ENCODE data around the gene NTF4.
A peak's percentile ranks its signal among the peaks of the same experiment; 100 is the strongest.
"Not testable (repeated sequence)": the region's sequence is repeated elsewhere in the genome, so short reads cannot be mapped to it uniquely, and the experiment has no call there.

NTF4 gene

GRCh38 chr19:49049011-49049410 lies 15.6 kb downstream of the NTF4 start, which contains the start of gene CGB8:
TSS of gene CGB8 (minus strand) at chr19:49049111. CDS start at chr19:49048739, 372 bp downstream.
- not testable (repeated sequence) for H3K4me3 ChIP-seq (ENCODE audit: low read depth, low read length); H3K9me3 ChIP-seq (ENCODE audit: control insufficient read depth, insufficient read depth, low read length); H3K9ac ChIP-seq (ENCODE audit: low read depth, low read length); H3K4me1 ChIP-seq (ENCODE audit: control insufficient read depth, insufficient read depth, low read length); H3K36me3 ChIP-seq (ENCODE audit: control insufficient read depth, insufficient read depth, low read length); H3K27me3 ChIP-seq (ENCODE audit: control insufficient read depth, insufficient read depth, low read length)

GRCh38 chr19:49043548-49043947 lies 21.1 kb downstream of the NTF4 start, which contains the start of gene CGB5:
TSS of gene CGB5 (plus strand) at chr19:49043848. CDS start at chr19:49044210, 362 bp downstream.
- H3K4me1 ChIP-seq (ENCODE audit: control insufficient read depth, insufficient read depth, low read length); H3K9me3 ChIP-seq (ENCODE audit: control insufficient read depth, insufficient read depth, low read length); H3K27me3 ChIP-seq (ENCODE audit: control insufficient read depth, insufficient read depth, low read length); H3K9ac ChIP-seq (ENCODE audit: low read depth, low read length); H3K4me3 ChIP-seq (ENCODE audit: low read depth, low read length); H3K36me3 ChIP-seq (ENCODE audit: control insufficient read depth, insufficient read depth, low read length): not testable (repeated sequence)

- H3K27me3 ChIP-seq (ENCODE audit: control insufficient read depth, insufficient read depth, low read length); H3K4me3 ChIP-seq (ENCODE audit: low read depth, low read length); H3K9ac ChIP-seq (ENCODE audit: low read depth, low read length); H3K4me1 ChIP-seq (ENCODE audit: control insufficient read depth, insufficient read depth, low read length); H3K36me3 ChIP-seq (ENCODE audit: control insufficient read depth, insufficient read depth, low read length); H3K9me3 ChIP-seq (ENCODE audit: control insufficient read depth, insufficient read depth, low read length): not testable (repeated sequence)
Observed at GRCh38 chr19:49042666-49043065, 22.0 kb downstream of the NTF4 start.

GRCh38 chr19:49042177-49042576 lies 22.4 kb downstream of the NTF4 start:
- no peak overlapping the region for H3K4me3 ChIP-seq (ENCODE audit: low read depth, low read length)
- no peaks in the 10 kb centered on the region for H3K27me3 ChIP-seq (ENCODE audit: control insufficient read depth, insufficient read depth, low read length)
- H3K9me3 ChIP-seq (ENCODE audit: control insufficient read depth, insufficient read depth, low read length) = no peaks in the 10 kb centered on the region
- no peaks in the 10 kb centered on the region for H3K4me1 ChIP-seq (ENCODE audit: control insufficient read depth, insufficient read depth, low read length)
- no peak overlapping the region for H3K9ac ChIP-seq (ENCODE audit: low read depth, low read length)
- H3K36me3 ChIP-seq (ENCODE audit: control insufficient read depth, insufficient read depth, low read length) = no peaks in the 10 kb centered on the region

GRCh38 chr19:49039736-49040135 lies 24.9 kb downstream of the NTF4 start:
- not testable (repeated sequence) for H3K36me3 ChIP-seq (ENCODE audit: control insufficient read depth, insufficient read depth, low read length); H3K9ac ChIP-seq (ENCODE audit: low read depth, low read length); H3K27me3 ChIP-seq (ENCODE audit: control insufficient read depth, insufficient read depth, low read length); H3K9me3 ChIP-seq (ENCODE audit: control insufficient read depth, insufficient read depth, low read length); H3K4me3 ChIP-seq (ENCODE audit: low read depth, low read length); H3K4me1 ChIP-seq (ENCODE audit: control insufficient read depth, insufficient read depth, low read length)

GRCh38 chr19:49038557-49039276 lies 25.9 kb downstream of the NTF4 start:
- H3K9ac ChIP-seq (ENCODE audit: low read depth, low read length); H3K4me1 ChIP-seq (ENCODE audit: control insufficient read depth, insufficient read depth, low read length); H3K27me3 ChIP-seq (ENCODE audit: control insufficient read depth, insufficient read depth, low read length); H3K9me3 ChIP-seq (ENCODE audit: control insufficient read depth, insufficient read depth, low read length); H3K4me3 ChIP-seq (ENCODE audit: low read depth, low read length); H3K36me3 ChIP-seq (ENCODE audit: control insufficient read depth, insufficient read depth, low read length): not testable (repeated sequence)

- H3K4me3 ChIP-seq (ENCODE audit: low read depth, low read length); H3K36me3 ChIP-seq (ENCODE audit: control insufficient read depth, insufficient read depth, low read length); H3K27me3 ChIP-seq (ENCODE audit: control insufficient read depth, insufficient read depth, low read length); H3K9ac ChIP-seq (ENCODE audit: low read depth, low read length); H3K4me1 ChIP-seq (ENCODE audit: control insufficient read depth, insufficient read depth, low read length); H3K9me3 ChIP-seq (ENCODE audit: control insufficient read depth, insufficient read depth, low read length): not testable (repeated sequence)
Observed at GRCh38 chr19:49038111-49038510, 26.5 kb downstream of the NTF4 start.

- H3K27me3 ChIP-seq (ENCODE audit: control insufficient read depth, insufficient read depth, low read length); H3K9me3 ChIP-seq (ENCODE audit: control insufficient read depth, insufficient read depth, low read length); H3K36me3 ChIP-seq (ENCODE audit: control insufficient read depth, insufficient read depth, low read length); H3K4me1 ChIP-seq (ENCODE audit: control insufficient read depth, insufficient read depth, low read length); H3K9ac ChIP-seq (ENCODE audit: low read depth, low read length); H3K4me3 ChIP-seq (ENCODE audit: low read depth, low read length): not testable (repeated sequence)
Observed at GRCh38 chr19:49036815-49037214, 27.8 kb downstream of the NTF4 start, which contains the start of gene CGB1. TSS of gene CGB1 (minus strand) at chr19:49036895. CDS start at chr19:49036711, 184 bp downstream.

- H3K36me3 ChIP-seq (ENCODE audit: control insufficient read depth, insufficient read depth, low read length); H3K4me1 ChIP-seq (ENCODE audit: control insufficient read depth, insufficient read depth, low read length); H3K9me3 ChIP-seq (ENCODE audit: control insufficient read depth, insufficient read depth, low read length); H3K27me3 ChIP-seq (ENCODE audit: control insufficient read depth, insufficient read depth, low read length); H3K9ac ChIP-seq (ENCODE audit: low read depth, low read length): not testable (repeated sequence)
- H3K4me3 ChIP-seq (ENCODE audit: low read depth, low read length) = peak within 1 kb of the TSS; percentile 43
Observed at GRCh38 chr19:49031642-49032301, 32.8 kb downstream of the NTF4 start, which contains the start of gene CGB2. TSS of gene CGB2 (plus strand) at chr19:49031890. CDS start at chr19:49032096, 206 bp downstream.

- H3K36me3 ChIP-seq (ENCODE audit: control insufficient read depth, insufficient read depth, low read length); H3K4me3 ChIP-seq (ENCODE audit: low read depth, low read length); H3K27me3 ChIP-seq (ENCODE audit: control insufficient read depth, insufficient read depth, low read length); H3K9me3 ChIP-seq (ENCODE audit: control insufficient read depth, insufficient read depth, low read length); H3K4me1 ChIP-seq (ENCODE audit: control insufficient read depth, insufficient read depth, low read length); H3K9ac ChIP-seq (ENCODE audit: low read depth, low read length): not testable (repeated sequence)
Observed at GRCh38 chr19:49030323-49030722, 34.3 kb downstream of the NTF4 start.

GRCh38 chr19:49029749-49030148 lies 34.9 kb downstream of the NTF4 start:
- not testable (repeated sequence) for H3K9ac ChIP-seq (ENCODE audit: low read depth, low read length); H3K4me1 ChIP-seq (ENCODE audit: control insufficient read depth, insufficient read depth, low read length); H3K36me3 ChIP-seq (ENCODE audit: control insufficient read depth, insufficient read depth, low read length); H3K27me3 ChIP-seq (ENCODE audit: control insufficient read depth, insufficient read depth, low read length); H3K9me3 ChIP-seq (ENCODE audit: control insufficient read depth, insufficient read depth, low read length); H3K4me3 ChIP-seq (ENCODE audit: low read depth, low read length)

GRCh38 chr19:49028686-49029085 lies 35.9 kb downstream of the NTF4 start:
- H3K4me3 ChIP-seq (ENCODE audit: low read depth, low read length); H3K36me3 ChIP-seq (ENCODE audit: control insufficient read depth, insufficient read depth, low read length); H3K27me3 ChIP-seq (ENCODE audit: control insufficient read depth, insufficient read depth, low read length); H3K9me3 ChIP-seq (ENCODE audit: control insufficient read depth, insufficient read depth, low read length); H3K4me1 ChIP-seq (ENCODE audit: control insufficient read depth, insufficient read depth, low read length); H3K9ac ChIP-seq (ENCODE audit: low read depth, low read length): not testable (repeated sequence)
